ENCODE measurements around the gene EPB41L4B. TPM values are rescaled to one million over a fixed set of nuclear protein-coding genes. Genes with fewer than 3 reads are reported as not detected.

Gene EPB41L4B
- total and polyA plus RNA-seq, 2 of the 13 experiments (the other 11 are each of a cell fraction or from before 2014, with no cell fraction given): 17.6 to 22.1 TPM

- ChIA-PET CTCF (ENCODE audit: low intra/inter-chr PET ratio, low total read pairs) (no interaction called here), POLR2A (no interaction called here)
- BruUV-seq (replicated peaks): no TSS peak
- DNase-seq (ENCODE audit: low spot score) (no peak), FAIRE-seq (no peak), ATAC-seq (no peak)
- TF ChIP-seq ZNF552 (CRISPR knock-in tag; IDR thresholded peaks at IDR 0.05; ENCODE audit: borderline replicate concordance) (no peak), SNAI1 (CRISPR knock-in tag; IDR thresholded peaks at IDR 0.05; ENCODE audit: borderline replicate concordance) (no peak), ZNF543 (CRISPR knock-in tag; IDR thresholded peaks at IDR 0.05) (no peak), KLF13 (CRISPR knock-in tag; IDR thresholded peaks at IDR 0.05) (no peak), ZNF337 (CRISPR knock-in tag; IDR thresholded peaks at IDR 0.05; ENCODE audit: borderline replicate concordance, low read depth) (no peak), ZNF607 (CRISPR knock-in tag; IDR thresholded peaks at IDR 0.05; ENCODE audit: borderline replicate concordance) (no peak)
- Histone ChIP-seq H3K79me2 (ENCODE audit: insufficient read depth, low read length) (no peaks in the 10 kb centered on the region), H3K27ac (ENCODE audit: extremely low read length, insufficient read depth, low read length) (no peak overlapping the region), H3K36me3 (replicated peaks in 1 of 2; ENCODE audit: control insufficient read depth in 1 of 2, insufficient read depth in 2 of 2, low read length in 2 of 2) (no peaks in the 10 kb centered on the region), H2AFZ (ENCODE audit: low read length) (no peak overlapping the region), H4K20me1 (ENCODE audit: insufficient read depth, low read length) (no peaks in the 10 kb centered on the region), H3K27me3 (ENCODE audit: control insufficient read depth in 1 of 2, insufficient read depth in 2 of 2, low read length in 2 of 2) (no peaks in the 10 kb centered on the region), H3K9me3 (ENCODE audit: low read length) (no peaks in the 10 kb centered on the region), H3K4me3 (replicated peaks in 1 of 3; ENCODE audit: insufficient read depth in 1 of 3, low read depth in 2 of 3, low read length in 3 of 3) (no peak overlapping the region), H3K9ac (ENCODE audit: insufficient read depth, low read depth, low read length) (no peak overlapping the region), H3K4me1 (ENCODE audit: insufficient read depth, low read length) (peaks cover 14% of the 10 kb centered on the region), H3K4me2 (ENCODE audit: low read depth, low read length) (no peak overlapping the region)
- intact Hi-C loops (cut with micrococcal nuclease; ENCODE audit: unreplicated experiment) (no loop called here), in situ Hi-C loops (cut with HindIII; ENCODE audit: extremely low pct_ligation_motif_present, low pct_unique_long_range_greater_than_20kb) (no loop called here)
These were observed 162.2 kb downstream of the EPB41L4B start for GRCh38 chr9:109158651-109159050.

GRCh38 chr9:109156708-109157107 is 164.2 kb downstream of the EPB41L4B start:
- intact Hi-C loops (cut with micrococcal nuclease; ENCODE audit: unreplicated experiment): no loop called here
- Histone ChIP-seq H3K4me3 (replicated peaks in 1 of 3; ENCODE audit: insufficient read depth in 1 of 3, low read depth in 2 of 3, low read length in 3 of 3) (no peak overlapping the region), H3K9ac (ENCODE audit: insufficient read depth, low read depth, low read length) (no peak overlapping the region), H2AFZ (ENCODE audit: low read length) (no peak overlapping the region), H3K4me2 (ENCODE audit: low read depth, low read length) (no peak overlapping the region), H3K27me3 (ENCODE audit: control insufficient read depth in 1 of 2, insufficient read depth in 2 of 2, low read length in 2 of 2) (no peaks in the 10 kb centered on the region), H3K9me3 (ENCODE audit: low read length) (peaks cover 8% of the 10 kb centered on the region), H3K4me1 (ENCODE audit: insufficient read depth, low read length) (peaks cover 14% of the 10 kb centered on the region), H3K36me3 (replicated peaks in 1 of 2; ENCODE audit: control insufficient read depth in 1 of 2, insufficient read depth in 2 of 2, low read length in 2 of 2) (no peaks in the 10 kb centered on the region), H3K79me2 (ENCODE audit: insufficient read depth, low read length) (no peaks in the 10 kb centered on the region), H4K20me1 (ENCODE audit: insufficient read depth, low read length) (no peaks in the 10 kb centered on the region), H3K27ac (ENCODE audit: extremely low read length, insufficient read depth, low read length) (no peak overlapping the region)
- POLR2A ChIA-PET: no interaction called here
- WGBS (ENCODE audit: low lambda C conversion rate): 48% methylated on average over 8 of the region's 8 CpGs
- in situ Hi-C loops (cut with HindIII; ENCODE audit: extremely low pct_ligation_motif_present, low pct_unique_long_range_greater_than_20kb): no loop called here
- BruUV-seq (replicated peaks): no TSS peak
- DNase-seq (ENCODE audit: low spot score): no peak
- CTCF ChIA-PET (ENCODE audit: low intra/inter-chr PET ratio, low total read pairs): no interaction called here
- no peak for FAIRE-seq
- ATAC-seq: no peak
- TF ChIP-seq MAFG (CRISPR knock-in tag; IDR thresholded peaks at IDR 0.05): no peak
- no peak for TF ChIP-seq SUZ12 (IDR thresholded peaks at IDR 0.05; ENCODE audit: low read depth, low read length)
- no peak for TF ChIP-seq ZNF446 (CRISPR knock-in tag; IDR thresholded peaks at IDR 0.05)
- TF ChIP-seq CERS6 (CRISPR knock-in tag; IDR thresholded peaks at IDR 0.05): no peak
- TF ChIP-seq ZNF639 (CRISPR knock-in tag; conservative IDR thresholded peaks at IDR 0.05): no peak
- no peak for TF ChIP-seq ZNF367 (CRISPR knock-in tag; IDR thresholded peaks at IDR 0.05; ENCODE audit: borderline replicate concordance)
- TF ChIP-seq SIN3A (IDR thresholded peaks at IDR 0.05; ENCODE audit: borderline replicate concordance, low read depth, low read length): no peak
- no peak for TF ChIP-seq ZNF225 (CRISPR knock-in tag; IDR thresholded peaks at IDR 0.05)
- TF ChIP-seq MLX (CRISPR knock-in tag; IDR thresholded peaks at IDR 0.05): no peak
- TF ChIP-seq ZNF143 (CRISPR knock-in tag; IDR thresholded peaks at IDR 0.05): no peak
- TF ChIP-seq SRF (IDR thresholded peaks at IDR 0.05; ENCODE audit: low read depth, low read length): no peak
- no peak for TF ChIP-seq GPN1 (CRISPR knock-in tag; IDR thresholded peaks at IDR 0.05; ENCODE audit: borderline replicate concordance)

Data from HepG2 (cell line).